GM23338 (cell line): ENCODE measurements around the gene SFXN1. TPM values are rescaled to one million over a fixed set of nuclear protein-coding genes. Genes with fewer than 3 reads are reported as not detected.

Source experiments
- ATAC-seq: fragments of 200-7000 bp; cut with Tn5 transposase; 3 replicates; pipeline ENCODE4 v1.9.1; 2020
- DNase-seq: peaks from one replicate; pipeline ENCODE4 v3.0.0-alpha.2; 2015; ENCODE audit warnings: low spot score
- H2AFZ ChIP-seq: fragments of 200-600 bp; sonication (generic); 2 replicates; pipeline ENCODE4 v1.8.0; 2016; ENCODE audit warnings: antibody characterized with exemption, mild to moderate bottlenecking, moderate library complexity
- H3F3A ChIP-seq: fragments of 200-600 bp; sonication (generic); replicated peaks from 2 replicates; pipeline ENCODE4 v1.8.0; 2017; ENCODE audit warnings: antibody characterized with exemption, mixed run types, low read depth
- H3K27ac ChIP-seq: fragments of 200-600 bp; sonication (generic); 2 replicates; pipeline ENCODE4 v1.6.1; 2016; ENCODE audit warnings: low read depth
- H3K27me3 ChIP-seq: fragments of 200-600 bp; sonication (generic); 2 replicates; pipeline ENCODE4 v1.8.0; 2016; ENCODE audit warnings: mild to moderate bottlenecking, mixed run types, moderate library complexity; ENCODE audit not compliant: insufficient read depth
- H3K36me3 ChIP-seq: fragments of 200-600 bp; sonication (generic); 2 replicates; pipeline ENCODE4 v1.8.0; 2016; ENCODE audit warnings: mild to moderate bottlenecking; ENCODE audit not compliant: insufficient read depth
- H3K4me1 ChIP-seq: fragments of 200-600 bp; sonication (generic); 2 replicates; pipeline ENCODE4 v1.8.0; 2016; ENCODE audit warnings: mild to moderate bottlenecking, moderate library complexity; ENCODE audit not compliant: insufficient read depth
- H3K4me2 ChIP-seq: fragments of 200-600 bp; sonication (generic); 2 replicates; pipeline ENCODE4 v1.7.1; 2017; ENCODE audit warnings: mixed run types
- H3K4me3 ChIP-seq: fragments of 200-600 bp; sonication (generic); 2 replicates; pipeline ENCODE4 v1.6.1; 2016; ENCODE audit warnings: mixed run types
- H3K79me2 ChIP-seq: fragments of 200-600 bp; sonication (generic); replicated peaks from 2 replicates; pipeline ENCODE4 v1.8.0; 2017; ENCODE audit warnings: mild to moderate bottlenecking; ENCODE audit not compliant: insufficient read depth
- H3K9me2 ChIP-seq: fragments of 200-600 bp; sonication (generic); 2 replicates; pipeline ENCODE4 v1.8.0; 2017; ENCODE audit not compliant: insufficient read depth
- H4K20me1 ChIP-seq: fragments of 200-600 bp; sonication (generic); replicated peaks from 2 replicates; pipeline ENCODE4 v1.8.0; 2017; ENCODE audit warnings: mild to moderate bottlenecking; ENCODE audit not compliant: insufficient read depth
- H3K27ac Mint-ChIP-seq: 2 replicates; pipeline ENCODE4 v1.8.0; 2020; ENCODE audit warnings: inconsistent platforms, mild to moderate bottlenecking, moderate library complexity, mixed read lengths
- H3K27me3 Mint-ChIP-seq: 3 replicates; pipeline ENCODE4 v1.8.0; 2022; ENCODE audit warnings: low read depth, mild to moderate bottlenecking, moderate library complexity, mixed read lengths, inconsistent platforms; ENCODE audit not compliant: insufficient read depth, poor library complexity
- H3K36me3 Mint-ChIP-seq: 3 replicates; pipeline ENCODE4 v1.8.0; 2021; ENCODE audit warnings: low read depth, mild to moderate bottlenecking, inconsistent platforms, moderate library complexity, mixed read lengths
- H3K4me1 Mint-ChIP-seq: 3 replicates; pipeline ENCODE4 v1.8.0; 2020; ENCODE audit warnings: mild to moderate bottlenecking, inconsistent platforms, mixed read lengths
- H3K4me3 Mint-ChIP-seq: 3 replicates; pipeline ENCODE4 v1.8.0; 2021; ENCODE audit warnings: moderate library complexity, mild to moderate bottlenecking, inconsistent platforms, mixed read lengths
- H3K9me3 Mint-ChIP-seq: 3 replicates; pipeline ENCODE4 v1.8.0; 2020; ENCODE audit warnings: moderate library complexity, mild to moderate bottlenecking, inconsistent platforms, mixed read lengths
- EZH2 ChIP-seq: fragments of 200-600 bp; sonication (generic); IDR thresholded peaks from one replicate; pipeline ENCODE4 v1.8.0; 2017; ENCODE audit warnings: antibody characterized with exemption, mild to moderate bottlenecking, low read depth; ENCODE audit not compliant: unreplicated experiment
- EZH2phosphoT487 ChIP-seq: fragments of 200-600 bp; sonication (generic); IDR thresholded peaks from one replicate; pipeline ENCODE4 v1.8.1; 2018; ENCODE audit warnings: antibody characterized with exemption; ENCODE audit not compliant: unreplicated experiment
- JUNB ChIP-seq: IDR thresholded peaks from one replicate; pipeline ENCODE4 v1.6.1; 2016; ENCODE audit warnings: antibody characterized with exemption; ENCODE audit not compliant: unreplicated experiment
- NANOG ChIP-seq: IDR thresholded peaks from 2 replicates; pipeline ENCODE4 v1.6.1; 2016; ENCODE audit warnings: antibody characterized with exemption, borderline replicate concordance
- POLR2AphosphoS5 ChIP-seq: IDR thresholded peaks from 2 replicates; pipeline ENCODE4 v1.6.1; 2016; ENCODE audit warnings: antibody characterized with exemption, low read depth
- STAT1 ChIP-seq: IDR thresholded peaks from one replicate; pipeline ENCODE4 v1.6.1; 2016; ENCODE audit warnings: antibody characterized with exemption; ENCODE audit not compliant: unreplicated experiment
- ZNF114 ChIP-seq: fragments of 250-450 bp; sonication (Bioruptor Pico); IDR thresholded peaks from 2 replicates; pipeline ENCODE4 v1.5.0; 2020; ENCODE audit warnings: mild to moderate bottlenecking, moderate library complexity
- ZNF331 ChIP-seq: fragments of 250-450 bp; sonication (Bioruptor Pico); IDR thresholded peaks from 2 replicates; pipeline ENCODE4 v1.5.0; 2020; ENCODE audit warnings: low read depth, mild to moderate bottlenecking, moderate library complexity
- polyA plus RNA-seq: library from polyadenylated mRNA; unstranded; fragments of >200 nt; fragmentation: Nextera tagmentation; extraction: Ambion mirVana; gene quantifications from 2 replicates; pipeline ENCODE4 v1.2.1, GENCODE V29; 2016
- total RNA-seq: library from RNA; depleted of rRNA; stranded (reverse); fragments of >200 nt; shearing (Covaris generic); gene quantifications from 2 replicates; pipeline ENCODE4 v1.2.3, GENCODE V29; 2014
- TF ChIP-seq, protein P1 (sequence below): IDR thresholded peaks from 2 replicates; pipeline ENCODE4 v1.6.1; 2016; ENCODE audit warnings: antibody characterized with exemption
- TF ChIP-seq, protein P2 (sequence below), 2 experiments: fragments of 200-600 bp in 1 of 2; sonication (generic) in 1 of 2; conservative IDR thresholded peaks; 2 replicates each; pipeline versions ENCODE4 v1.5.1 to v1.6.1; 2016 to 2017; ENCODE audit warnings: antibody characterized with exemption in 2 of 2, low read depth in 2 of 2, mild to moderate bottlenecking in 2 of 2, moderate library complexity in 1 of 2
- TF ChIP-seq, protein P3 (sequence below): IDR thresholded peaks from one replicate; pipeline ENCODE4 v1.6.1; 2018; ENCODE audit warnings: antibody characterized with exemption; ENCODE audit not compliant: unreplicated experiment
- TF ChIP-seq, protein P4 (sequence below): fragments of 250-450 bp; sonication (Bioruptor Pico); IDR thresholded peaks from 2 replicates; pipeline ENCODE4 v1.5.0; 2020; ENCODE audit warnings: mild to moderate bottlenecking, moderate library complexity

The SFXN1 gene
- total and polyA plus RNA-seq, 2 experiments from 2014 or later: 44.0 to 97.7 TPM

DNA sequence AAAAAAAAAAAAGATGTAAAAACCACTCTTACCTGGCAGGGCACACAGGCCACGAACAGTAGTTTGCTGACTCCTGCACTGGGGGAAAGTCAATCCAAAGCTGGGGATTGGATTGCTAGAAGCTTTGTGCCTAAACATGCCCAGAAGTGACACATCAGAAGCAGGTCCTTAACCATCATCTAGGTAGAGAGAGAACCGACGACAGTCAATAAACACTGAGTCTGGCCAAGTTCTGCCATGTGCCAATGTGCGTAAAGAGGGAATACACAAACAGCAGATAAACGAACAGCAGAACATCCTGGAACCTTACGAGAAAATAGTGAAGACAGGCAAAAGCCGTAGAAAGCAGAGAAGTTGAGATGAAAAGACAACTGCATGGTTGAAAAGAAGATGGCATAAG is 14.9 kb downstream of the SFXN1 start (continued):
- TF ChIP-seq EZH2phosphoT487: no peak
- TF ChIP-seq, protein P1, sequence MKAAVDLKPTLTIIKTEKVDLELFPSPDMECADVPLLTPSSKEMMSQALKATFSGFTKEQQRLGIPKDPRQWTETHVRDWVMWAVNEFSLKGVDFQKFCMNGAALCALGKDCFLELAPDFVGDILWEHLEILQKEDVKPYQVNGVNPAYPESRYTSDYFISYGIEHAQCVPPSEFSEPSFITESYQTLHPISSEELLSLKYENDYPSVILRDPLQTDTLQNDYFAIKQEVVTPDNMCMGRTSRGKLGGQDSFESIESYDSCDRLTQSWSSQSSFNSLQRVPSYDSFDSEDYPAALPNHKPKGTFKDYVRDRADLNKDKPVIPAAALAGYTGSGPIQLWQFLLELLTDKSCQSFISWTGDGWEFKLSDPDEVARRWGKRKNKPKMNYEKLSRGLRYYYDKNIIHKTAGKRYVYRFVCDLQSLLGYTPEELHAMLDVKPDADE: no peak
- TF ChIP-seq, protein P2, sequence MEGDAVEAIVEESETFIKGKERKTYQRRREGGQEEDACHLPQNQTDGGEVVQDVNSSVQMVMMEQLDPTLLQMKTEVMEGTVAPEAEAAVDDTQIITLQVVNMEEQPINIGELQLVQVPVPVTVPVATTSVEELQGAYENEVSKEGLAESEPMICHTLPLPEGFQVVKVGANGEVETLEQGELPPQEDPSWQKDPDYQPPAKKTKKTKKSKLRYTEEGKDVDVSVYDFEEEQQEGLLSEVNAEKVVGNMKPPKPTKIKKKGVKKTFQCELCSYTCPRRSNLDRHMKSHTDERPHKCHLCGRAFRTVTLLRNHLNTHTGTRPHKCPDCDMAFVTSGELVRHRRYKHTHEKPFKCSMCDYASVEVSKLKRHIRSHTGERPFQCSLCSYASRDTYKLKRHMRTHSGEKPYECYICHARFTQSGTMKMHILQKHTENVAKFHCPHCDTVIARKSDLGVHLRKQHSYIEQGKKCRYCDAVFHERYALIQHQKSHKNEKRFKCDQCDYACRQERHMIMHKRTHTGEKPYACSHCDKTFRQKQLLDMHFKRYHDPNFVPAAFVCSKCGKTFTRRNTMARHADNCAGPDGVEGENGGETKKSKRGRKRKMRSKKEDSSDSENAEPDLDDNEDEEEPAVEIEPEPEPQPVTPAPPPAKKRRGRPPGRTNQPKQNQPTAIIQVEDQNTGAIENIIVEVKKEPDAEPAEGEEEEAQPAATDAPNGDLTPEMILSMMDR (conservative IDR thresholded peaks at IDR 0.05; ENCODE audit: low read depth in 2 of 2): no peak
- TF ChIP-seq ZNF331 (CRISPR knock-in tag): no peak
- no peak for TF ChIP-seq NANOG

DNA sequence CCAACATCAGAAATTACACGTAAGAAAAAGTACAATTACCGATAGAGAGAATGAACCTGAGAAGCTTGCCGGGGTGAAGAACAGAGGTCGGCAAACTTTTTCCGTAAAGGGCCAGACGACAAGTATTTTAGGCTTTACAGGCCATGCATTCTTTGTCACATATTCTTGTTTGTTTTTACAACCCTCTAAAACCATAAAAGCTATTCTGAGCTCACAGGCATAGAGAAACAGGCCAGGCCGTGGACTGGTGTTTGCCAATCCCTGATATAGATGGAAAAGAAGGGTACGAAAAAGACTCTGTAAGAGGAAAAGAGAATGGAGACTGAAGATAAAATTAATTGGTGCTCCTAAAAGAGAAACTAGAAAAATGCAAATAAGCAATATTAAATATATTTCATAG is 15.4 kb downstream of the SFXN1 start:
- H3K4me1 Mint-ChIP-seq: peaks cover 4% of the 10 kb centered on the region; the same call in 1 of the 3 replicates
- no peak overlapping the region for H3K4me2 ChIP-seq
- no peak overlapping the region for H3K4me3 ChIP-seq
- no peaks in the 10 kb centered on the region for H3K4me1 ChIP-seq
- no peaks in the 10 kb centered on the region for H3K27me3 Mint-ChIP-seq
- no peak overlapping the region for H3K27ac Mint-ChIP-seq
- no peaks in the 10 kb centered on the region; the same call in 2 of the 3 replicates for H3K9me3 Mint-ChIP-seq
- no peak overlapping the region for H3K27ac ChIP-seq
- peaks cover 41% of the 10 kb centered on the region for H3K79me2 ChIP-seq
- no peaks in the 10 kb centered on the region for H3K27me3 ChIP-seq
- H4K20me1 ChIP-seq: peaks cover 27% of the 10 kb centered on the region
- peaks cover 39% of the 10 kb centered on the region for H3K36me3 ChIP-seq
- peaks cover 51% of the 10 kb centered on the region for H3K36me3 Mint-ChIP-seq
- no peak for ATAC-seq
- no peak for DNase-seq
- no peak overlapping the region for H3K4me3 Mint-ChIP-seq
- no peak overlapping the region for H2AFZ ChIP-seq
- H3F3A ChIP-seq: no peaks in the 10 kb centered on the region
- H3K9me2 ChIP-seq: no peaks in the 10 kb centered on the region
- TF ChIP-seq, protein P3, sequence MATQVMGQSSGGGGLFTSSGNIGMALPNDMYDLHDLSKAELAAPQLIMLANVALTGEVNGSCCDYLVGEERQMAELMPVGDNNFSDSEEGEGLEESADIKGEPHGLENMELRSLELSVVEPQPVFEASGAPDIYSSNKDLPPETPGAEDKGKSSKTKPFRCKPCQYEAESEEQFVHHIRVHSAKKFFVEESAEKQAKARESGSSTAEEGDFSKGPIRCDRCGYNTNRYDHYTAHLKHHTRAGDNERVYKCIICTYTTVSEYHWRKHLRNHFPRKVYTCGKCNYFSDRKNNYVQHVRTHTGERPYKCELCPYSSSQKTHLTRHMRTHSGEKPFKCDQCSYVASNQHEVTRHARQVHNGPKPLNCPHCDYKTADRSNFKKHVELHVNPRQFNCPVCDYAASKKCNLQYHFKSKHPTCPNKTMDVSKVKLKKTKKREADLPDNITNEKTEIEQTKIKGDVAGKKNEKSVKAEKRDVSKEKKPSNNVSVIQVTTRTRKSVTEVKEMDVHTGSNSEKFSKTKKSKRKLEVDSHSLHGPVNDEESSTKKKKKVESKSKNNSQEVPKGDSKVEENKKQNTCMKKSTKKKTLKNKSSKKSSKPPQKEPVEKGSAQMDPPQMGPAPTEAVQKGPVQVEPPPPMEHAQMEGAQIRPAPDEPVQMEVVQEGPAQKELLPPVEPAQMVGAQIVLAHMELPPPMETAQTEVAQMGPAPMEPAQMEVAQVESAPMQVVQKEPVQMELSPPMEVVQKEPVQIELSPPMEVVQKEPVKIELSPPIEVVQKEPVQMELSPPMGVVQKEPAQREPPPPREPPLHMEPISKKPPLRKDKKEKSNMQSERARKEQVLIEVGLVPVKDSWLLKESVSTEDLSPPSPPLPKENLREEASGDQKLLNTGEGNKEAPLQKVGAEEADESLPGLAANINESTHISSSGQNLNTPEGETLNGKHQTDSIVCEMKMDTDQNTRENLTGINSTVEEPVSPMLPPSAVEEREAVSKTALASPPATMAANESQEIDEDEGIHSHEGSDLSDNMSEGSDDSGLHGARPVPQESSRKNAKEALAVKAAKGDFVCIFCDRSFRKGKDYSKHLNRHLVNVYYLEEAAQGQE: no peak
- TF ChIP-seq ZNF331 (CRISPR knock-in tag) (no peak), JUNB (no peak), EZH2 (no peak), POLR2AphosphoS5 (no peak), STAT1 (no peak), EZH2phosphoT487 (no peak), ZNF114 (CRISPR knock-in tag) (no peak)
- TF ChIP-seq, protein P1: no peak
- TF ChIP-seq, protein P4, sequence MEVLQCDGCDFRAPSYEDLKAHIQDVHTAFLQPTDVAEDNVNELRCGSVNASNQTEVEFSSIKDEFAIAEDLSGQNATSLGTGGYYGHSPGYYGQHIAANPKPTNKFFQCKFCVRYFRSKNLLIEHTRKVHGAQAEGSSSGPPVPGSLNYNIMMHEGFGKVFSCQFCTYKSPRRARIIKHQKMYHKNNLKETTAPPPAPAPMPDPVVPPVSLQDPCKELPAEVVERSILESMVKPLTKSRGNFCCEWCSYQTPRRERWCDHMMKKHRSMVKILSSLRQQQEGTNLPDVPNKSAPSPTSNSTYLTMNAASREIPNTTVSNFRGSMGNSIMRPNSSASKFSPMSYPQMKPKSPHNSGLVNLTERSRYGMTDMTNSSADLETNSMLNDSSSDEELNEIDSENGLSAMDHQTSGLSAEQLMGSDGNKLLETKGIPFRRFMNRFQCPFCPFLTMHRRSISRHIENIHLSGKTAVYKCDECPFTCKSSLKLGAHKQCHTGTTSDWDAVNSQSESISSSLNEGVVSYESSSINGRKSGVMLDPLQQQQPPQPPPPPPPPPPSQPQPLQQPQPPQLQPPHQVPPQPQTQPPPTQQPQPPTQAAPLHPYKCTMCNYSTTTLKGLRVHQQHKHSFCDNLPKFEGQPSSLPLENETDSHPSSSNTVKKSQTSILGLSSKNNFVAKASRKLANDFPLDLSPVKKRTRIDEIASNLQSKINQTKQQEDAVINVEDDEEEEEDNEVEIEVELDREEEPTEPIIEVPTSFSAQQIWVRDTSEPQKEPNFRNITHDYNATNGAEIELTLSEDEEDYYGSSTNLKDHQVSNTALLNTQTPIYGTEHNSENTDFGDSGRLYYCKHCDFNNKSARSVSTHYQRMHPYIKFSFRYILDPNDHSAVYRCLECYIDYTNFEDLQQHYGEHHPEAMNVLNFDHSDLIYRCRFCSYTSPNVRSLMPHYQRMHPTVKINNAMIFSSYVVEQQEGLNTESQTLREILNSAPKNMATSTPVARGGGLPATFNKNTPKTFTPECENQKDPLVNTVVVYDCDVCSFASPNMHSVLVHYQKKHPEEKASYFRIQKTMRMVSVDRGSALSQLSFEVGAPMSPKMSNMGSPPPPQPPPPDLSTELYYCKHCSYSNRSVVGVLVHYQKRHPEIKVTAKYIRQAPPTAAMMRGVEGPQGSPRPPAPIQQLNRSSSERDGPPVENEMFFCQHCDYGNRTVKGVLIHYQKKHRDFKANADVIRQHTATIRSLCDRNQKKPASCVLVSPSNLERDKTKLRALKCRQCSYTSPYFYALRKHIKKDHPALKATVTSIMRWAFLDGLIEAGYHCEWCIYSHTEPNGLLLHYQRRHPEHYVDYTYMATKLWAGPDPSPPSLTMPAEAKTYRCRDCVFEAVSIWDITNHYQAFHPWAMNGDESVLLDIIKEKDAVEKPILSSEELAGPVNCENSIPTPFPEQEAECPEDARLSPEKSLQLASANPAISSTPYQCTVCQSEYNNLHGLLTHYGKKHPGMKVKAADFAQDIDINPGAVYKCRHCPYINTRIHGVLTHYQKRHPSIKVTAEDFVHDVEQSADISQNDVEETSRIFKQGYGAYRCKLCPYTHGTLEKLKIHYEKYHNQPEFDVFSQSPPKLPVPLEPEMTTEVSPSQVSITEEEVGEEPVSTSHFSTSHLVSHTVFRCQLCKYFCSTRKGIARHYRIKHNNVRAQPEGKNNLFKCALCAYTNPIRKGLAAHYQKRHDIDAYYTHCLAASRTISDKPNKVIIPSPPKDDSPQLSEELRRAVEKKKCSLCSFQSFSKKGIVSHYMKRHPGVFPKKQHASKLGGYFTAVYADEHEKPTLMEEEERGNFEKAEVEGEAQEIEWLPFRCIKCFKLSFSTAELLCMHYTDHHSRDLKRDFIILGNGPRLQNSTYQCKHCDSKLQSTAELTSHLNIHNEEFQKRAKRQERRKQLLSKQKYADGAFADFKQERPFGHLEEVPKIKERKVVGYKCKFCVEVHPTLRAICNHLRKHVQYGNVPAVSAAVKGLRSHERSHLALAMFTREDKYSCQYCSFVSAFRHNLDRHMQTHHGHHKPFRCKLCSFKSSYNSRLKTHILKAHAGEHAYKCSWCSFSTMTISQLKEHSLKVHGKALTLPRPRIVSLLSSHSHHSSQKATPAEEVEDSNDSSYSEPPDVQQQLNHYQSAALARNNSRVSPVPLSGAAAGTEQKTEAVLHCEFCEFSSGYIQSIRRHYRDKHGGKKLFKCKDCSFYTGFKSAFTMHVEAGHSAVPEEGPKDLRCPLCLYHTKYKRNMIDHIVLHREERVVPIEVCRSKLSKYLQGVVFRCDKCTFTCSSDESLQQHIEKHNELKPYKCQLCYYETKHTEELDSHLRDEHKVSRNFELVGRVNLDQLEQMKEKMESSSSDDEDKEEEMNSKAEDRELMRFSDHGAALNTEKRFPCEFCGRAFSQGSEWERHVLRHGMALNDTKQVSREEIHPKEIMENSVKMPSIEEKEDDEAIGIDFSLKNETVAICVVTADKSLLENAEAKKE (CRISPR knock-in tag): no peak
